C4-2B (cell line): ENCODE measurements around the gene ABHD17C.

Experiments used
- H3K27ac ChIP-seq: fragments of 450-650 bp; 2 replicates; pipeline ENCODE4 v1.5.1; 2017
- ZFX ChIP-seq: fragments of 450-650 bp; IDR thresholded peaks from 2 replicates; pipeline ENCODE4 v1.6.1; 2017
- TF ChIP-seq, protein P1 (sequence below): fragments of 450-650 bp; conservative IDR thresholded peaks from 2 replicates; pipeline ENCODE4 v1.5.1; 2017; ENCODE audit warnings: mild to moderate bottlenecking

The ABHD17C gene

DNA sequence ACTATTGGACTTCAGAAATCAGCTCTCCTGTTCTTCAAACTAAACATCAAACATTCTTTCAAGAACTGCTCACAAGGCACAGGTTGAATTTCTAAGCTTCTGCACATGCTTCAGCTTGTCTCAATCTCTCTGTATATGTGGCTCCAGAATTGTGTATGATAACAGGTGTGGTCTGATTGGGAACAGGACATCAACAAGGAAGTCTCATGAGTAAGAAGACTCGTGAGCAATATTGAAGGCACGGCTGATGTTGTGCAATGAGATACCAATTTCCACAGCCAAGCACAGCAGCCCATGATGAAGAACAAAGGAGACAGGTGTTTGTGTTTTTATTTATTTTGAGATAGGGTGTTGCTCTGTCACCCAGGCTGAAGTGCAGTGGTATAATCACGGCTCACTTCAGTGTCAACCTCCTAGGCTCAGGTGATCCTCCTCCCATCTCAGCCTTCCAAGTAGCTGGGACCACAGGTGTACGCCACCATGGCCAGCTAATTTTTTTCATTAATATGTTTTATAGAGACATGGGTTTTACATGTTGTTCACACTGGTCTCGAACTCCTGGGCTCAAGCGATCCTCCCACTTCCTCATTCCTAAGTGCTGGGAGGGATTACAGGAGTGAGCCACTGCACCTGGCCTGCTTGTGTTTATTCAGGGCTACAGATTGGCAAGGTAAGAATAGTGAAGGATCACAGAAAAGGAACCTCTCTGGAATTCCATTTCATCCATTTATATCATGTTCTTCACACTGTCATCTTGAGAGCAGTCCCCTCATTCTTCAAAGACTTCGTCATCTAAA is 32.2 kb upstream of the ABHD17C start:
- TF ChIP-seq, protein P1, sequence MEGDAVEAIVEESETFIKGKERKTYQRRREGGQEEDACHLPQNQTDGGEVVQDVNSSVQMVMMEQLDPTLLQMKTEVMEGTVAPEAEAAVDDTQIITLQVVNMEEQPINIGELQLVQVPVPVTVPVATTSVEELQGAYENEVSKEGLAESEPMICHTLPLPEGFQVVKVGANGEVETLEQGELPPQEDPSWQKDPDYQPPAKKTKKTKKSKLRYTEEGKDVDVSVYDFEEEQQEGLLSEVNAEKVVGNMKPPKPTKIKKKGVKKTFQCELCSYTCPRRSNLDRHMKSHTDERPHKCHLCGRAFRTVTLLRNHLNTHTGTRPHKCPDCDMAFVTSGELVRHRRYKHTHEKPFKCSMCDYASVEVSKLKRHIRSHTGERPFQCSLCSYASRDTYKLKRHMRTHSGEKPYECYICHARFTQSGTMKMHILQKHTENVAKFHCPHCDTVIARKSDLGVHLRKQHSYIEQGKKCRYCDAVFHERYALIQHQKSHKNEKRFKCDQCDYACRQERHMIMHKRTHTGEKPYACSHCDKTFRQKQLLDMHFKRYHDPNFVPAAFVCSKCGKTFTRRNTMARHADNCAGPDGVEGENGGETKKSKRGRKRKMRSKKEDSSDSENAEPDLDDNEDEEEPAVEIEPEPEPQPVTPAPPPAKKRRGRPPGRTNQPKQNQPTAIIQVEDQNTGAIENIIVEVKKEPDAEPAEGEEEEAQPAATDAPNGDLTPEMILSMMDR, result no peak
- no peak for TF ChIP-seq ZFX
- H3K27ac ChIP-seq, result no peak overlapping the region

DNA sequence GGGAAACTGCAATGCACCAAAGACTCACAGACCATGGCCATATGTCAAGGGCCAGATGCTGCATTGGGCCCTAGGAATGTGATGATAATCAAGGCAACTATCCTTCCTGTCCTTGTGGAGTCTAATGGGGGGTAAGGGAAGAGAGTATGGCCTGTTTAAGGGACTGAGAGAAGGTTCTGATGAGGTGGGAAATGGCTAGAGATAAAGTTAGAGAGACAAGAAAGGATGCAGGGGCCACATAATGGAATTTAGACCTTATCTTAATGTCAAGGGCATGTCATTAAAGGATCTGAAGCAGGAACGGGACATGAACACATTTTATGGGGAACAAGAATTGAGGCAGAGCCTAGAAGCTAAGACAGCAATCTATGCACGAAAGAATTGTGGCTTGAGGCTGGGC is 30.0 kb upstream of the ABHD17C start:
- H3K27ac ChIP-seq, result no peak overlapping the region
- TF ChIP-seq, protein P1, result no peak
- no peak for TF ChIP-seq ZFX

DNA sequence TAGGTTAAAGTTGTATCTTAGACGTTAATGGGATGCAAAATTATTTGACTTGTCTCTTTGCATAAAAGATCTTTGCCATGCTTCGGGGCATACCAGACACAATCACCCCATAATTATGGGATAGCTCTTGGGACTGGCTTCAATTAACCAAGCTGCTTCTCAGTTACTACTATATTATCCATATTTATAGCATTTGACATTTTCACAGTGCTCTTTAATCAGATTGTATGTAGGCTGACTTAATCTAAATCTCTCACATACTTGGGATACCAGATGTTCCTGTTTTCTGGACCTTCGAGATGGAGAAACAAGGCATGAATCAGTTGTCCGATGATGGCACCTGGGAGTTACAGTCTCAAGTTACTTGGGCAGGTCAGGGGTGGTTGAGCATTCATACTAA is 27.2 kb upstream of the ABHD17C start:
- H3K27ac ChIP-seq, result no peak overlapping the region
- TF ChIP-seq, protein P1, result no peak
- no peak for TF ChIP-seq ZFX

DNA sequence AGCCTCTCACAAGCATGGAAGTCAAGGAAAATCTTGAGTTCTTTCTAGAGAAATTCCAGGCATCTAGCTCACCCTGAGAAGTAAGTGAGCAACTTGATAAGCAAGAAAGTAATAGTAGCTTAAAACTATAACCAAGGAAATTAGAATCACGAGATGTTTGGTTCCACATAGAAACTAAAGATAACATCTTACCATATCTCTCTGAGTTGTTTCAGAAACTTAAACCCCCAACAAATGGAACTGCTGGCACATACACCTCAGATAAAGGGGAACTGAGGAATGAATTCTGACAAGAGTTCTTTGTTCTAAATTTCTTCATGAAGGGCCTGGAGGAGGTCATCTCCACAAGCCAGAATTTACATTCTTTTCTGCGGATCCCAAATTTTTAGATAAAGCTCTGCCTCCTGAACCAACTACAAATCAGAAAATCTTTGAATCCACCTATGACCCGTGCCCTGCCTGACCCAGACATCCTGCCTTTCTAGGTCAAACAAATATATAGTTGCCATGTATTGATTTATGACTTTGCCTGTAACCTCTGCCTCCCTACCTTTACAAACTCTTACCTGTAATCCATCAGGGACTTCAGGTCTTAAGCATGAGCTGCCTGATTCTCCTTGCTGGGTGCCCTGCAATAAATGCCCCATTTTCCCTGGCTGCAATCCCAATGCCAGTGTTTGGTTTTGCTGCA is 26.4 kb upstream of the ABHD17C start:
- TF ChIP-seq ZFX, result no peak
- TF ChIP-seq, protein P1, result no peak
- no peak overlapping the region for H3K27ac ChIP-seq

DNA sequence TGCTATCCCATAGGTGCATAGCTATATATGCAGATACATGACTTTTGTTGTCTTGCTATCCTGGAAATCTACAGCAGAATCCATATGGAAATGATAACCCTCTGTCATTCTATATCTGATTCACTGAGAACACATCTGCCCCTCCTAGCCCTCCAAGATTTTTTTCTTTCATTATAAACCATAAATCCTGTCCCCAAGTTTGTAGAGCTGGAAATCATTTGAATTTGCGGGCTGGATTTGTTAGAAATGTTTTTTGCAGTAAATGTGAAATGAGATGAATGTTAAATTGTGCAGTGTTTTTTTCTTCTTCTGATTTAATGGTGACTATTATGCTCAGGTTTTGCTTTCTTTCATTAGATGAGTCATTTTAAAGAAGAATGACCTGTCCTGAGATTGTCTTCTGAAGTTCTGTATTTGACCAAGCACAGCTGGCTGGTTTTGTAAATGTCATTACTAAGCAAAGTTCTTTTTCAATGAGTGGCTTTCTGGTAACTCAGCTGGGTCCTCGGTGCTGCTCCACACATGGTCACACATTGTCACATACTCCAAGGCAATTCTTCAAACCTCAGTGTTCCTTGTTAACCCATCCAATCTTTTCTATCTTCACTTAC is 25.3 kb upstream of the ABHD17C start:
- no peak overlapping the region for H3K27ac ChIP-seq
- TF ChIP-seq ZFX, result no peak
- TF ChIP-seq, protein P1, result no peak

DNA sequence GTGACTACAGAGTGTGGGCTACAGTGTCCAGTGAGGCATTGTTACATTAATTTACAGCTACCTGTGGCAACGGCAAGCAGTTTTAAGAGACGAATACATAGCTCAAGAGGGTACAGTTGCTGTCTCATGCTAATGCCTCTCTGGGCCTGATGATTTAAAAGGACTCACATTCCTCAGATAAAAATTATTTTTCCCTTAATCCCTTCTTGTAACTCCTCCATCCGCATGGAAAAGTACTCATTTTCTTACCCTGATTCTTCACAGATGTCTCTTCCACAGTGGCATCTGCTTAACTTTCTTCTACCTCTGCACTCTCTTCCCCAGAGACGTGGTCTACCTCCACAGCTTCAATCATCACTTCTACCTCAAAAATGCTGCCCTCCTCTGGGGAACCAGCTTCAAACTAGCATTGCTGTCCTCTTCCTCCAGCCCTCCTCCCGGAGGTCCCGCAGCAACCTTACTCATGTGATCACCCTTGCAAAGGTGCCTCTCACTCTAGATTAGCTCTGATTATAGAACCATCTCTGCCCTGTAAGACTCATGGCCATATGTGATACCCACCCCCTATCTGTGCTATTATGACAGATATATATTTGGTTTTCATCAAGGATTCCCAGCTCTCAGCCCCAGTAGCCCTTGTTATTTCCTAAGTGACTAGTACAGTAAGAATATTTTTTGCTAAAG is 21.4 kb upstream of the ABHD17C start:
- no peak for TF ChIP-seq ZFX
- TF ChIP-seq, protein P1, result no peak

More for the DNA sequence above, 21.4 kb upstream of the ABHD17C start:
- H3K27ac ChIP-seq, result no peak overlapping the region
